ENCODE measurements around the gene CRY2.

The CRY2 gene

DNA sequence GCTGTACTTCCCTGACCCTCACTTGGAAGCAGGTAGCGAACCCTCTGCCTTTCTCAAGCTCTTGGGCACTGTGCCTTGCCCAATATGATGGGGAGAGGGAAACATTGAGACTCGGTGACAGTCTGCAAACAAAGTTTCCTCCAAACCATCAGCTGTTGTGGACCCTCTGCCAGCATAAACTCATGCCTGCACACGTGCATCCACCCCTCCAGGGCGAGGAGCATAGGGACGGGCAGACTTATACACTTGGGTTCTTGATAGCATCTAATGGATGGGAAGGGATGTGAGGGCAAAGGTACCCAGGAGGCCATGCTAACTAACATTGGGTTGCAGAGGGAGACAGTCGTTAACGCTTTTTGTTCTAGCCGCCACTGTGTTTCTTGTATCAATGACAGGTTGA lies 29.9 kb downstream of the CRY2 start:
- TF ChIP-seq, protein P1, sequence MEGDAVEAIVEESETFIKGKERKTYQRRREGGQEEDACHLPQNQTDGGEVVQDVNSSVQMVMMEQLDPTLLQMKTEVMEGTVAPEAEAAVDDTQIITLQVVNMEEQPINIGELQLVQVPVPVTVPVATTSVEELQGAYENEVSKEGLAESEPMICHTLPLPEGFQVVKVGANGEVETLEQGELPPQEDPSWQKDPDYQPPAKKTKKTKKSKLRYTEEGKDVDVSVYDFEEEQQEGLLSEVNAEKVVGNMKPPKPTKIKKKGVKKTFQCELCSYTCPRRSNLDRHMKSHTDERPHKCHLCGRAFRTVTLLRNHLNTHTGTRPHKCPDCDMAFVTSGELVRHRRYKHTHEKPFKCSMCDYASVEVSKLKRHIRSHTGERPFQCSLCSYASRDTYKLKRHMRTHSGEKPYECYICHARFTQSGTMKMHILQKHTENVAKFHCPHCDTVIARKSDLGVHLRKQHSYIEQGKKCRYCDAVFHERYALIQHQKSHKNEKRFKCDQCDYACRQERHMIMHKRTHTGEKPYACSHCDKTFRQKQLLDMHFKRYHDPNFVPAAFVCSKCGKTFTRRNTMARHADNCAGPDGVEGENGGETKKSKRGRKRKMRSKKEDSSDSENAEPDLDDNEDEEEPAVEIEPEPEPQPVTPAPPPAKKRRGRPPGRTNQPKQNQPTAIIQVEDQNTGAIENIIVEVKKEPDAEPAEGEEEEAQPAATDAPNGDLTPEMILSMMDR (conservative IDR thresholded peaks at IDR 0.05): no peak
- no peak overlapping the region for H3K27ac ChIP-seq

DNA sequence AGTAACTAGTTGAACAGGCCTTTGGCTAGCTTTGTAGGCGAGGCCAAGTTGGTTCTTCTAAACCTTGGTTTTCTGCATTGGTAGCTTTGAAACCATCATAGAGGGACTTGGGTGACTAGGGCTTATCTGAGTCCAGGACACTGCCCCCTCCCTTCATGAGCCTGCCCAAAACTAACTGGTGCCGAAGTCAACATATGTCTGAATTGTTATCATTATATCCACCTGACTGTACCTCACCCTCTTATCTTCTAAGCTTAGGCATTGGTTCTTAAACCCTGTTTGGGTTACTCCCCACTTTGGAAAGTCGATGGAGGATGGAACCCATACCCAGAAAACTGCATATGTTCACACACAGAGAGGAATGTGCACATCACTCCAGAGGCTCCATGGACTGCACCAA lies 30.6 kb downstream of the CRY2 start:
- TF ChIP-seq, protein P1 (conservative IDR thresholded peaks at IDR 0.05): no peak
- no peak overlapping the region for H3K27ac ChIP-seq

DNA sequence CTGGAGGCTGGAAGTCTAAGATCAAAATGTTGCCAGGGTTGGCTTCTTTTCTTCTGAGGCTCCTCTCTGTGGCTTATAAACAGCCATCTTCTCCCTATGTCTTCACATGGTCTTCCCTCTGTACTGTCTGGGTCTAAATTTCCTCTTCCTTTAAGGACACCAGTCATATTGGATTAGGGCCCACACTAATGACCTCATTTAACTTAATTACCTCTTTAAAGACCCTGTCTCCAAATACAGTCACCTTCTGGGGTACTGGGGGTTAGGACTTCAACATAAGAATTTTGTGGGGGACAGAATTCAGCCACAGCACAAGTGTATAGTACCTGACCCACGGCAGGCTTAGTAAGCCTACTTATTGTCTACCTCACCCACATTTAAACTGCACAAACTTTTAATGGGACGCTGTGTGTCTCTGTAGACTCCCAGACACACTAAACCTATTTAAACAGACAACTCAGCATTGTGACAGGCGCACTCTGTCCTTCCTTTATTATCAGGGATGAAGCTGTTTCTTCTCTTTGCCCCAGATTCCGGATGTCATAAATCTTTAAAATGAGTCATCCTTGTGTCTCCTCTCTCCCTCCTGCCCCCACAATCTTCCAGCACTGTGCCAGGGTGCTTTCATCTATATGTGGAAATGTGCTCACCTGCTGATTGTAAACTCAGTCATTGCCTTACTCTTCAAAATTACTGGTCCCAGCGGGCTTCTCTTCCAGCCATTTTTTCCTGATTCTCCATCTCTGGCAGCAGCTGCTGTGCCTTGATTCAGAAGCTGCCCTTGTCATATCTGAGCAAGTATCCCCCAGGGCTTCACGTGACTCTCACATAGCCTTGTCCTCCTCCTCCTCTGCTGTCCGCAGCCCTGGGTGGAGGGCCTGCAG lies 32.8 kb downstream of the CRY2 start:
- peak overlapping the region; percentile 66 for H3K27ac ChIP-seq
- TF ChIP-seq, protein P1 (conservative IDR thresholded peaks at IDR 0.05): no peak

DNA sequence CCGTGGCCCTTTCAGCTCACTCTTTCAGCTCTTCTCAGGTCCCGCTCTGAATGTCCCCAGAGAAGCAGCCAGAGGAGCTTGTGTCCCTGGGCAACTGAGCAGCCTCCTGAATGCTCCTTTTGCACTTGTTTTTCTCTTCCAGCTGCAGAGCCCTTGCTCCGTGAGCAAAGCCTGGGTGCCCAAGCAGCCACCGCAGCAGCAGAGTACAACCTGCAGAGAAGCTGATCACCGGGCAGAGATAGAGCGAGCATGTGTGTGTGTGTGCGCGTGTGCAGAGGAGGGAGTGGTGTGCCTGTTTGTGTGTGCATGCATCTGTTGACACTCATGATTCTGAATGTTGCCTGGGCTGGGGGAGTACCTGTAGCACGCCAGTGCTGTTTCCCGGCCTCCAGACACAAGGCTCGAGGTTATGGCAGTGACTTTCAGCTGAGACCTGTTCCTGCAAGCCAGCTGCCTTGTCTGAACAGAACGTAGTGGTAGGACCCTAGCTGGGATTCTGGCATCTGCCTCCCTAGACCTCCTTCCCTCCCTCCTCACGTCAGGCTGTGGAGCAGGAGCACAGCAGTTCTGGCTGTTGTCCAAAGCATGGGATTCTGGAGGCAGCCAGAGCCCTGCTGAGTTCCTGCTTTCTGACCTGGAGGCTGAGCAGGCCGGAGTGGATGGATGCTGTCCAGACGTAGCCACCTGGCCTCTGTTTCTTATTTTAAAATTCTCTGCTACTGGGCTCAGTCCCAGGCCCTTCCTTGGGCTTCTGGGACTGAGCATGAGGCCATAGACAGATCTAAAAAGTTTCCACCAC lies 33.7 kb downstream of the CRY2 start:
- TF ChIP-seq, protein P1 (conservative IDR thresholded peaks at IDR 0.05): no peak
- peak overlapping the region; percentile 66 for H3K27ac ChIP-seq

DNA sequence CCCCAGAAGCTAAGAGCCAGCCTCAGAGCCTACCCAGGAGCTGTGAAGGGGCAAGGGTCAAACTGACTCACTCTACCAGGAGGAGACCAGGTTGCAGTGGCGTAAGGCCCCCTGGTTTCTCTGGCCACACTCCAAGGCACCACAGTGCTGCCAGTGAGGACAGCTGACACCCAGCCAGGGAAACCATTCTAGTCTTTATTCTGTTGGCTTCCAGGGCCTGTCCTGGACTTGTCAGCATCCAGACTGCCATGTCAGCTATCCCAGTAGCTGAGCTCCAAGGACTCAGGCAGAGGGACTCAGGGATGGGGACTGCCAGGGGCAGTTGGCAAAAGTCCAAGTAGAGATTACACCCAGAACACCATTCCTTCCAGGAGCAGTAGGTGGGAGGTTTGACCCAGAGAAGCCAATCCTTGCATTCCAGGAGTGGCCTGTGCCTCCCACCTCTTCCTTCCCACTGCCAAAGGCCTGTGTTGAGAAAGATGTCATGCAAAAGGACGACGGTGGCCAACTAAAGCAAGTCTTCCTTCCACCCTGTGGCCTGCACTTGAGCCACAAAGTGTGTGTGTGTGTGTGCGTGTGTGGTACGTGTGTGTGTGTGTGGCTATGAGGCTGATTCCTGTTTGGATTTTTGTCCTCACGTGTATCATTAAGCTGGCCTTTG lies 34.6 kb downstream of the CRY2 start:
- TF ChIP-seq, protein P1 (conservative IDR thresholded peaks at IDR 0.05): no peak
- H3K27ac ChIP-seq: peak overlapping the region; percentile 66

DNA sequence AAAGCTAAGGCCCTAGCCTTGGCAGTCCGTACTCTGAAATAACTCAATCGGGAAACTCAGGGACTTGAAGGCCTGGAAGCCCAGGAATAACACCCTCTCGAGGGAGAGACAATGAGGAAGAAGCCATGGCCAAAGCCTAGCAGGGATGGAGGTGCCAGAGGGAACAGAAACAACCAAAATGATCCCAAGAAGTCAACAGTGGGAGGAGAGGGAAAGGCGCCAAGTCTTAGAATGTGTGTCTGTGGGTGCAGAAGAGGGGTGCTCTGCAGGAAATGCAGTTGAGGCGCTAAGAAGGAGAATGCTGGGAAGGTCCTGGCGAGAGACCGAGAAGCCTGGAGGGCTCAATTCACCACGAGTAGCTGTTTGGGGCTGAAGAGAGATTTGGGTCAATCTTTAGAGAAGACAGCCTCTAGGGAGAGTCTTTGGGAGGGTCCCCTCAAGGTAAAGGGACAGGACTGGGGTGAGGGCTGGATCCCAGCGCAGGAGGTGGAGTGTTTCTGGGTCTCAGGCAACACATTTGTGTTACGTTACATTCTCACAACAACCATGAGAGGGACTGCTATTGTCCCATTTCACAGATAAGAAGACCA lies 37.4 kb downstream of the CRY2 start:
- TF ChIP-seq, protein P1 (conservative IDR thresholded peaks at IDR 0.05): no peak
- H3K27ac ChIP-seq: peak overlapping the region; percentile 93
